CD4-positive, alpha-beta T cell (primary cell): Measurements from ENCODE around the gene BEX3. TPM values are rescaled to one million over a fixed set of nuclear protein-coding genes. Genes with fewer than 3 reads are reported as not detected.

Source experiments
- ATAC-seq: fragments of 200-7000 bp; cut with Tn5 transposase; one replicate; pipeline ENCODE4 v1.10.0; 2022; ENCODE audit warnings: mild to moderate bottlenecking; ENCODE audit not compliant: poor library complexity
- CTCF ChIA-PET: fragments of 350-600 bp; sonication (Branson Sonifier 250); formaldehyde crosslinking; loops from one replicate; lab custom pipeline; 2021; ENCODE audit warnings: antibody characterized with exemption, inconsistent platforms; lab: Charles Lee
- POLR2A ChIA-PET: fragments of 350-600 bp; sonication (Branson Sonifier 250); formaldehyde crosslinking; loops from one replicate; lab custom pipeline; 2021; ENCODE audit warnings: antibody characterized with exemption, inconsistent platforms; lab: Charles Lee
- DNase-seq, 14 experiments: peaks; one replicate each; pipeline ENCODE4 v3.0.0-alpha.2; 2013 to 2020; ENCODE audit warnings: mixed read lengths in 2 of 14
- H3K27ac ChIP-seq, 2 donors: one replicate each; pipeline versions ENCODE4 v1.5.1 to v1.7.0; 2013; ENCODE audit warnings: low read length in 2 of 2, low read depth in 1 of 2, mild to moderate bottlenecking in 1 of 2
- H3K27me3 ChIP-seq, 2 experiments: 1 replicate in 1 of 2; 2 replicates in 1 of 2; pipeline versions ENCODE4 v1.6.1 to v1.7.0; 2013; ENCODE audit warnings: low read length in 2 of 2, control low read depth in 1 of 2, mild to moderate bottlenecking in 1 of 2, moderate library complexity in 1 of 2; ENCODE audit not compliant: insufficient read depth in 2 of 2, control insufficient read depth in 1 of 2
- H3K36me3 ChIP-seq: one replicate; pipeline ENCODE4 v1.6.1; 2013; ENCODE audit warnings: low read length, control low read depth; ENCODE audit not compliant: insufficient read depth
- H3K4me1 ChIP-seq: one replicate; pipeline ENCODE4 v1.6.1; 2013; ENCODE audit warnings: low read length, control low read depth; ENCODE audit not compliant: insufficient read depth
- H3K4me3 ChIP-seq: one replicate; pipeline ENCODE4 v1.5.1; 2013; ENCODE audit warnings: mild to moderate bottlenecking, low read length, moderate library complexity
- H3K9me3 ChIP-seq, 2 experiments: 1 replicate in 1 of 2; 2 replicates in 1 of 2; pipeline versions ENCODE4 v1.6.1 to v1.7.0; 2013; ENCODE audit warnings: low read length in 2 of 2, mild to moderate bottlenecking in 2 of 2, control low read depth in 1 of 2, moderate library complexity in 1 of 2; ENCODE audit not compliant: control insufficient read depth in 1 of 2, insufficient read depth in 1 of 2
- H3K27ac Mint-ChIP-seq: one replicate; pipeline ENCODE4 v1.8.0; 2020; ENCODE audit warnings: mixed read lengths
- H3K27me3 Mint-ChIP-seq: one replicate; pipeline ENCODE4 v1.8.0; 2021; ENCODE audit warnings: mixed read lengths
- H3K36me3 Mint-ChIP-seq: one replicate; pipeline ENCODE4 v1.8.0; 2021; ENCODE audit warnings: low read depth, mixed read lengths
- H3K4me1 Mint-ChIP-seq: one replicate; pipeline ENCODE4 v1.8.0; 2021; ENCODE audit warnings: low read depth, mixed read lengths
- H3K4me3 Mint-ChIP-seq: one replicate; pipeline ENCODE4 v1.8.0; 2020; ENCODE audit warnings: mild to moderate bottlenecking, mixed read lengths
- H3K9me3 Mint-ChIP-seq: one replicate; pipeline ENCODE4 v1.8.0; 2020; ENCODE audit warnings: mixed read lengths
- intact Hi-C, 2 experiments: fragments of 100-400 bp; cut with DNase I in 1 of 2; cut with micrococcal nuclease in 1 of 2; formaldehyde crosslinking; loops; one replicate each; pipeline versions ENCODE4 v1.15.1 to v1.9.0; 2023 to 2025; cut with DNase I, micrococcal nuclease
- total RNA-seq, 174 experiments: library from RNA in 2 of 174; stranded (reverse) in 2 of 174; gene quantifications; one replicate each; pipeline ENCODE4 v1.2.3 and lab custom pipeline; 2021 to 2026
- TF ChIP-seq, protein P1 (sequence below): fragments of 200-600 bp; IDR thresholded peaks from one replicate; pipeline ENCODE4 v1.8.0; 2022; ENCODE audit warnings: antibody characterized with exemption, mild to moderate bottlenecking

The BEX3 gene
- total RNA-seq, 2 experiments from 2014 or later = 13.9 to 15.7 TPM

- H3K27me3 Mint-ChIP-seq = no peaks in the 10 kb centered on the region
These were observed 2.8 kb upstream of the BEX3 start for GRCh38 chrX:103373581-103373980.

DNA sequence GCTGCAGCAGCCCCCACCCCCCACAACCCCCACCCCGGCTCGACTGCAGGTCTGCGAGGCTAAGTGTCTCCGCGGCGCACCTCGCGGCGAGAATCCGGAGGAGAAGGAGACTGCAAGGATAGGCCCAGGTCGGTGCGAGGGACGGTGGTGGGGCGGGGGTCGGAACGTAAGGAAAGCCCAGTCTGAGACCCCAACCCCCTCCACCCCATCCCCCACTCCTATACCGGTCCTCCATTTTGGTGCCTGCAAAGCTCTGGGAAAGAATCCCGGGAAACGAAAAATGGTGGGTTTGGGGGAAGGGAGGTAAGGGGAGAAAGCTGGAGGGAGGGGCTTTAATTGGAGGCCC is 614 bp downstream of the BEX3 start:
- CTCF ChIA-PET = no interaction called here
- peak in 3 of 14 experiments; percentile 4 to 15 (median 4) for DNase-seq
- intact Hi-C loops = no loop called here

More at GRCh38 chrX:103373581-103373980, 2.8 kb upstream of the BEX3 start:
- H3K4me3 Mint-ChIP-seq = no peak overlapping the region
- no peak overlapping the region for H3K4me3 ChIP-seq
- DNase-seq (no peak), ATAC-seq (no peak)
- H3K36me3 ChIP-seq = no peaks in the 10 kb centered on the region
- no peaks in the 10 kb centered on the region for H3K27me3 ChIP-seq
- intact Hi-C loops = no loop called here
- CTCF ChIA-PET = no interaction called here
- H3K27ac Mint-ChIP-seq = no peak overlapping the region
- no peaks in the 10 kb centered on the region for H3K9me3 Mint-ChIP-seq
- no peaks in the 10 kb centered on the region for H3K4me1 Mint-ChIP-seq
- no peaks in the 10 kb centered on the region for H3K36me3 Mint-ChIP-seq
- TF ChIP-seq, protein P1, sequence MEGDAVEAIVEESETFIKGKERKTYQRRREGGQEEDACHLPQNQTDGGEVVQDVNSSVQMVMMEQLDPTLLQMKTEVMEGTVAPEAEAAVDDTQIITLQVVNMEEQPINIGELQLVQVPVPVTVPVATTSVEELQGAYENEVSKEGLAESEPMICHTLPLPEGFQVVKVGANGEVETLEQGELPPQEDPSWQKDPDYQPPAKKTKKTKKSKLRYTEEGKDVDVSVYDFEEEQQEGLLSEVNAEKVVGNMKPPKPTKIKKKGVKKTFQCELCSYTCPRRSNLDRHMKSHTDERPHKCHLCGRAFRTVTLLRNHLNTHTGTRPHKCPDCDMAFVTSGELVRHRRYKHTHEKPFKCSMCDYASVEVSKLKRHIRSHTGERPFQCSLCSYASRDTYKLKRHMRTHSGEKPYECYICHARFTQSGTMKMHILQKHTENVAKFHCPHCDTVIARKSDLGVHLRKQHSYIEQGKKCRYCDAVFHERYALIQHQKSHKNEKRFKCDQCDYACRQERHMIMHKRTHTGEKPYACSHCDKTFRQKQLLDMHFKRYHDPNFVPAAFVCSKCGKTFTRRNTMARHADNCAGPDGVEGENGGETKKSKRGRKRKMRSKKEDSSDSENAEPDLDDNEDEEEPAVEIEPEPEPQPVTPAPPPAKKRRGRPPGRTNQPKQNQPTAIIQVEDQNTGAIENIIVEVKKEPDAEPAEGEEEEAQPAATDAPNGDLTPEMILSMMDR = no peak
- H3K27ac ChIP-seq = no peak overlapping the region
- H3K4me1 ChIP-seq = peaks cover 8% of the 10 kb centered on the region
- no peaks in the 10 kb centered on the region for H3K9me3 ChIP-seq
- POLR2A ChIA-PET = no interaction called here

DNA sequence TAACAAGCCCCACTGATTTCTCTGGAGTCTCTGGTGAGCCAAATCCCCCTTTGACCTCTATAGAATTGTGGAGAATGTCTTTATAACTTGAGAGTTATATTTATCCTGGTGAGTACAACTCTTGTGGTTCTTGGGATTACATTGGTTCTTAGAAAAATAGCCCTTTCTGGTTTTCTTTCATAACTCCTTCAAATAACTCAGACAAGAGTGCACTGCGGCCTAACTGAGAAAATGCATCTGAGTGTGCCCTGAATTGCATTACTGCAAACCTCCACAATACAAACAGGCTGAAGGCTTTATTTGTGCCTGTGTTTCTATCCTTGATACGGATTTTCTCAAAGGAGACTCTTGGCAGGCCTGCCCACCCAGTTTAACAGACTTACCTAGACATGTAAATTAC is 2.7 kb downstream of the BEX3 start:
- ATAC-seq (no peak), DNase-seq (no peak)
- no peaks in the 10 kb centered on the region for H3K36me3 Mint-ChIP-seq
- peaks cover 4% of the 10 kb centered on the region for H3K27me3 Mint-ChIP-seq
- TF ChIP-seq, protein P1 = no peak
- Histone ChIP-seq H3K9me3 (no peaks in the 10 kb centered on the region), H3K4me3 (no peak overlapping the region), H3K36me3 (no peaks in the 10 kb centered on the region), H3K27me3 (no peaks in the 10 kb centered on the region), H3K4me1 (peaks cover 8% of the 10 kb centered on the region), H3K27ac (no peak overlapping the region)
- no peaks in the 10 kb centered on the region for H3K4me1 Mint-ChIP-seq
- no peak overlapping the region for H3K4me3 Mint-ChIP-seq
- intact Hi-C loops = no loop called here
- H3K9me3 Mint-ChIP-seq = no peaks in the 10 kb centered on the region
- CTCF ChIA-PET = no interaction called here
- POLR2A ChIA-PET = no interaction called here
- H3K27ac Mint-ChIP-seq = no peak overlapping the region

More for the DNA sequence above, 614 bp downstream of the BEX3 start:
- Mint-ChIP-seq H3K9me3 (no peaks in the 10 kb centered on the region), H3K27me3 (no peaks in the 10 kb centered on the region), H3K27ac (peak overlapping the region; percentile 8), H3K4me3 (peak overlapping the region; percentile 86), H3K36me3 (no peaks in the 10 kb centered on the region), H3K4me1 (no peaks in the 10 kb centered on the region)
- Histone ChIP-seq H3K36me3 (no peaks in the 10 kb centered on the region), H3K4me1 (peaks cover 8% of the 10 kb centered on the region), H3K27me3 (no peaks in the 10 kb centered on the region), H3K9me3 (no peaks in the 10 kb centered on the region), H3K4me3 (peak overlapping the region; percentile 63), H3K27ac (no peak overlapping the region)
- TF ChIP-seq, protein P1 = no peak
- no peak for ATAC-seq
- POLR2A ChIA-PET = no interaction called here
